ENCODE data around the gene LENG9.
"Not testable (repeated sequence)": the region's sequence is repeated elsewhere in the genome, so short reads cannot be mapped to it uniquely, and the experiment has no call there.

The LENG9 gene

GRCh38 chr19:54495284-54495683 is 31.7 kb upstream of the LENG9 start:
- H3K4me3 ChIP-seq (ENCODE audit: low read depth, low read length); DNase-seq (ENCODE audit: low read depth): not testable (repeated sequence)

GRCh38 chr19:54493967-54494585 is 30.5 kb upstream of the LENG9 start:
- H3K4me3 ChIP-seq (ENCODE audit: low read depth, low read length) = no peak overlapping the region
- no peak for TF ChIP-seq MAX (IDR thresholded peaks at IDR 0.05; ENCODE audit: low read depth, low read length)
- no peak for TF ChIP-seq POLR2A (IDR thresholded peaks at IDR 0.05; ENCODE audit: extremely low read depth, insufficient read length)
- no peak for TF ChIP-seq MYC (IDR thresholded peaks at IDR 0.05; ENCODE audit: low read depth, low read length)
- no peak for TF ChIP-seq CTCF (IDR thresholded peaks at IDR 0.05; ENCODE audit: low read depth, low read length)
- DNase-seq (ENCODE audit: low read depth) = no peak

- not testable (repeated sequence) for H3K4me3 ChIP-seq (ENCODE audit: low read depth, low read length); DNase-seq (ENCODE audit: low read depth)
Observed at GRCh38 chr19:54493056-54493455, 29.5 kb upstream of the LENG9 start.

- no peak overlapping the region for H3K4me3 ChIP-seq (ENCODE audit: low read depth, low read length)
- DNase-seq (ENCODE audit: low read depth) = no peak
- TF ChIP-seq POLR2A (IDR thresholded peaks at IDR 0.05; ENCODE audit: extremely low read depth, insufficient read length) (no peak), MYC (IDR thresholded peaks at IDR 0.05; ENCODE audit: low read depth, low read length) (no peak), MAX (IDR thresholded peaks at IDR 0.05; ENCODE audit: low read depth, low read length) (no peak), CTCF (IDR thresholded peaks at IDR 0.05; ENCODE audit: low read depth, low read length) (no peak)
Observed at GRCh38 chr19:54492568-54492967, 29.0 kb upstream of the LENG9 start.

- TF ChIP-seq CTCF (IDR thresholded peaks at IDR 0.05; ENCODE audit: low read depth, low read length) (no peak), MYC (IDR thresholded peaks at IDR 0.05; ENCODE audit: low read depth, low read length) (no peak), MAX (IDR thresholded peaks at IDR 0.05; ENCODE audit: low read depth, low read length) (no peak), POLR2A (IDR thresholded peaks at IDR 0.05; ENCODE audit: extremely low read depth, insufficient read length) (no peak)
- no peak for DNase-seq (ENCODE audit: low read depth)
- H3K4me3 ChIP-seq (ENCODE audit: low read depth, low read length) = no peak overlapping the region
Observed at GRCh38 chr19:54489766-54490165, 26.2 kb upstream of the LENG9 start.

- H3K4me3 ChIP-seq (ENCODE audit: low read depth, low read length) = no peak overlapping the region
- TF ChIP-seq POLR2A (IDR thresholded peaks at IDR 0.05; ENCODE audit: extremely low read depth, insufficient read length) (no peak), MAX (IDR thresholded peaks at IDR 0.05; ENCODE audit: low read depth, low read length) (no peak), MYC (IDR thresholded peaks at IDR 0.05; ENCODE audit: low read depth, low read length) (no peak), CTCF (IDR thresholded peaks at IDR 0.05; ENCODE audit: low read depth, low read length) (no peak)
- DNase-seq (ENCODE audit: low read depth) = no peak
Observed at GRCh38 chr19:54489341-54489740, 25.8 kb upstream of the LENG9 start.

GRCh38 chr19:54485851-54486250 is 22.3 kb upstream of the LENG9 start:
- no peak overlapping the region for H3K4me3 ChIP-seq (ENCODE audit: low read depth, low read length)
- no peak for DNase-seq (ENCODE audit: low read depth)
- TF ChIP-seq MAX (IDR thresholded peaks at IDR 0.05; ENCODE audit: low read depth, low read length) (no peak), CTCF (IDR thresholded peaks at IDR 0.05; ENCODE audit: low read depth, low read length) (no peak)

All from NB4 (cell line).